Suppressor macrophage treated with lipopolysaccharide for 1 hour (primary cell): ENCODE data around the gene PPM1B.
"Not testable (repeated sequence)": the region's sequence is repeated elsewhere in the genome, so short reads cannot be mapped to it uniquely, and the experiment has no call there.

Experiments
- DNase-seq, 3 donors: peaks; one replicate each; pipeline ENCODE4 v3.0.0-alpha.2; 2020 to 2022

The PPM1B gene

DNA sequence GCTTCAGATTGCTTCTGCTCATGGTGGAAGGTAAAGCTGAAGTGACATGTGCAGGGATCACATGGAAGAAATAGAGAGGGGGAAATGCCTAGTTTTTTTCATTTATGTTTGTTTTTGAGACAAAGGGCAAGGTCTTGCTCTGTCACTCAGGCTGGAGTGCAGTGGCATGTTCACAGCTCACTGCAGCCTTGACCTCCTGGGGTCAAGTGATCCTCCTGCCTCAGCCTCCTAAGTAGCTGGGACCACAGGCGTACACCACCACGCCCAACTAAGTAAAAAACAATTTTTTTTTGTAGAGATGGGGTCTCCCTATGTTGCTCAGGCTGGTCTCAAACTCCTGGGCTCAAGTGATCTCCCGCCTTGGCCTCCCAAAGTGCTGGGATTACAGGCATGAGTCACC is 87.0 kb downstream of the PPM1B start:
- DNase-seq = not testable (repeated sequence)

DNA sequence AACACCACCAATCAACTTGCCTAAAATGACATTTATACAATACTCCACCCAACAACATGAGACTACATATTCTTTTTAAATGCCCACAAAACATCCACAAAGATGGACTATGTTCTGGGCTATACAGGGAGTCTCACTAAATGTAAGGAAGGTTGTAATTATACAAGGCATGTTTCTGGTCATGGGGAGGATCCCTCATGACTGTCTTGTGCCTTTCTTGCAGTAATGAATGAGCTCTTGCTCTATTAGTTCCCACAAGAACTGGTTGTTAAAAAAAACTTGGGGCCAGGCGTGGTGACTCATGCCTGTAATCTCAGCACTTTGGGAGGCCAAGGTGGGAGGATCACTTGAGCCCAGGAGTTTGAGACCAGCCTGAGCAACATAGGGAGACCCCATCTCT is 89.1 kb downstream of the PPM1B start:
- DNase-seq = peak in 1 of 3 donors; percentile 11

DNA sequence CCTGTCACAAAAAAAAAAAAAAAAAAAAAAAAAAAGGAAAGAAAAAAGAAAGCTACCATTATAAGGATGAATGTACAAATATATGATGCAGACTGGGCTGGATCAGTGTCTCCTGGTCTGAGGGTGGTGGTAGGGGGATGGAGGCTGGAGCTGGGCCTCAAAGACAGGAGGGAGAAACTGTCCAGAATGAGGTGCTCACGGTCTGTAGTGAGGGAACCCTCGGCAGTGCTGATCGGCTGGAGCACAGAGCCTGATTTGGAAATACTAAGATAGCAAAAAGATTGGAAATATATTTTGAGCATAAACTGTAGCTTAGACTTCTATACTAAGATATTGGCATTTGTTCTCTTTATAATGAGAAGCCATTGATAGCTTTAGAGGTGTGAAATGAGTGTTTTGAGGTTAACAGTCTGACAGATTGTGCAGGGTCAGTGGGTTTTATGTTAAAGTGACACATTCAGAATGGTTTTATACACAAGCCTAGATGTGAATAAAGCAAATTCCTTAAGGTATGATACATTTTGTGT is 98.7 kb downstream of the PPM1B start:
- no peak for DNase-seq

DNA sequence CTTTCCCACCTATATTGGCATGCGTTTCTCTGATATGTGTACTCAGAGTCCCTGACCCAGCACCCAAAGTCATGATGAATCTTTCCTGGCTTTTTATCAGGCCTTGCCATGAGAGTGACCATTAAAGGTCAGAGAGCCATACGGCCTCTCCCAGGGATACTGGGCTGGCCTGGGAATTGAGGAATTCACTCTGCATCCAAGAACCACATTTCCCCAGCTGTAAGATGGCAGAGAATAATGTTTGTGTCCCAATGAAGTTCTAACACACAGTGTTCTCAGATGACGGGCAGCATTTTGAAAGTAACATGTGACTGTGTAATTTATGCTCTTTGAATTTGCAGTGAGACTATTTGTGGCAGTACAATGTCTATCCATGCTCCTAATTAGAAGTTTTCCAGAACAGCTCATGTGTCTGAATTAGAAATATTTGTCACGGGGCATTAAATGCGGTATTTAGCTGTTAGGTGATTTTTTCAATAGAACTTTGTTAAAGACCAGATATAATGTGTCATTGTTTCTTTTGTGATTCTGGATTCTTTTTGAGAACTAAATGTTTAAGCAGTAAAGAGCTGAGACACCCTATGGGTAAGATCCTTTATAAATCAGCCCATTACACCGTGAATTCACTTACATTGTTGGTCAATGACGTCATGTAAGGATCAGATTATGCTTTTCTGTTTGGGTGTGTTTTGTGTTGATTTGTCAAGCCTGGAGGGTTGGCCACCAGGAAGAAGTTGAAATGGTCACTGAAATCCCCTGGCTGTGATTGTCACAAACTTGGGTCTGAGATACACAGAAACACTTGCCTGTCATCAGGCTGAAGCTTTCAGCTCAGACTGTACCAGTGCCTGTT is 99.3 kb downstream of the PPM1B start:
- no peak for DNase-seq

DNA sequence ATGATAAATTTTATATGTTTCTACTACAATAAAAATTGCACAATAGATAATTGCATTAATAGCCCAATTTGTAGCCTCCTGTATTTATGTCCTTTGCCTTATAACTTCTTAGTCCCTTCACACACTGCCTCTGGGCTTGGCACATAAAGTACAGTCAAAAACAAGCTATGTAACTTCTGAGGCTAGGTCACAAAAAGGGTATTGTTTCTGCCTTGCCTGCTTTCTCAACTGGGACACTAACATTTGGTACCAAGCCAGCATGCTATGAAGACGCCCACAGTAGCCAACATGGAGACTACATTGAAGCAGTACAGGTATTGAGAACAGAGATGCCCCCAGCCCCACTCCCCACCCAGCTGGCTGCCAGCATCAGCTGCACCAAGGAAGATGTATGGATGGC is 101.2 kb downstream of the PPM1B start:
- DNase-seq = no peak

DNA sequence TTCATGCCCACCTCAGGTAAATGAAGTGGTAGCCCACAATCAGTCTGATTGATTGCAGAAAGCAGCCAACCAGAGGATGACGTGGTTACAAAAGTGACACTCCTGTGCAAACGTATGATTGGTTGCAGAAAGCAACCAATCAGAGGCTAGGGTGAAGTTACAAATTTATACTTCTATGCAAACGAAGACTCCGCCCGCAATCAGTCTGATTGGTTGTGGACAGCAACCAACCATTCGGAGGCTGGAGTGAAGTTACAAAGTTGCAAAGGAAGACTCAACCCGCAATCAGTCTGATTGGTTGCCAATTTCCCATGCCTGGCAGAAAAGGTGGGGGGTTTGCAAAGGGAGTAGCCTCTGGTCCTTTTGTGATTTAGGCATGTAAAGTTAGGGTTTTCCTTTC is 102.6 kb downstream of the PPM1B start:
- DNase-seq = no peak

DNA sequence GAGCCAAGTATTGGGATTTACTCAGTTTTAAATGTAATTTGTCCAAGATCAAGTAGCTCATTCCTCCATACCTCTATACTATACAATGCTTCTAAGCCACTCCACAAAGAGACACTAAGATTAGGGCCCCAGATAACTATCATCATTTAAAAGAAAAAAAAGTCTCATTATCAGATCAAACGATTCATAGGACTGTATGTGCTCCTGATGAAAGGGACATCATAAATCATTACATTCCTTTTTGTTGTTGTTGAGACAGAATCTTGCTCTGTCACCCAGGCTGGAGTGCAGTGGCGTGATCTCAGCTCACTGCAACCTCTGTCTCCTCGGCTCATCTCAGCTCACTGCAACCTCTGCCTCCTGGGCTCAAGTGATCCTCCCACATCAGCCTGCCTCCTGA is 104.4 kb downstream of the PPM1B start:
- DNase-seq = no peak

DNA sequence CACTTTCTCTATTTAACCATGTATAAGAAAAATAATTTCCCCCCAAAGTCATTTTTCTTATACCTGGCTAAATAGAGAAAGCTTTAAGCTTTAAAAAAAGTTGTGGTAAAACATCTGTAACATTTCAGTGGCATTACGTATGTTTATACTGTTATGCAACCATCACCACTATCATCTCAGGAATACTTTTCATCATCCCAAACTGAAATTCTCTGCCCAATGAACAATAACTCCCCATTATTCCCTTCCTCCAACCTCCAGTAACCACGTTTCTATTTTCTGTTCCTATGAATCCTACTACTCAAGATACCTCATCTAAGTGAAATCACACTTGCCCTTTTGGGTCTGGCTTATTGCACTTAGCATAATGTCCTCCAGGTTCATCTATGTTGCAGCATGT is 104.9 kb downstream of the PPM1B start:
- no peak for DNase-seq

DNA sequence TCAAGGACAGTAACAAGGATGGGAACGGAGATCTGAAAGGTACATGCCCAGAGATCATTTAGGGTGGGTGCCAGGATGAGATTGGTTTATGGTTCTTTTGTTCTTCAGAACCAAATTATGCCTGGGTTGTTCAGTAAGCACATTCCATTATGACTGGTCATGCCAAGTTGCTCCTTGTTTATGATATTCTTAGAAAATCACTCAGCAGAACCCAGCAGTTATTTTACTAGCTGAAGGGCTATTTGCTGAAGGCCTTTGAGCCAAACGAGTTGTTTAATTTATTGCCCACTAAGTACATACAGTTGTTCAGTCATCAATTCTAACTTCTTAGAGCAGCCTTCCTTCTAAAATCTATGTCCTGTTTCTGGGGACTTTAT is 107.2 kb downstream of the PPM1B start:
- no peak for DNase-seq

- DNase-seq = no peak
These were observed 108.9 kb downstream of the PPM1B start for GRCh38 chr2:44277541-44277940.

DNA sequence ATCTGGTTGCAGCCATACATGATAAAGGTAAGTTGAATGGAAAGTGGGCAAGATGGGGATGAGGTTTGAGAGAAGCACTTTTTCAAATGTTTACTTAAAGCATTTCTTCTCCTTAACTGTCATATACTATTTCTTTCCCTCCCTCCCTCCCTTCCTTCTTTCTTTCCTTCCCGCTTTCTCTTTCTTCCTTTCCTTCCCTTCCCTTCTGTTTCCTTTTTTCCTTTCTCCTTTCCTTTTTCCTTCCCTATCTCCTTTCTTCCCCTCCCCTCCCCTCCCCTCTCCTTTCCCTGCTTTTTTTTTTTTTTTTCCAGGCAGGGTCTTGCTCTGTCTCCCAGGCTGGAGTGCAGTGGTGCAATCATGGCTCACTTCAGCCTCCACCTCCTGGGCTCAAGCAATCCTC is 112.2 kb downstream of the PPM1B start:
- no peak for DNase-seq
